HepG2 (cell line): ENCODE data around the gene ATP7B.

Source experiments
- ARID2 ChIP-seq: sonication (generic); formaldehyde crosslinking; IDR thresholded peaks from 2 replicates; pipeline ENCODE4 v1.8.1; 2022; ENCODE audit warnings: mild to moderate bottlenecking, missing genetic modification reagents, borderline replicate concordance
- ARNT2 ChIP-seq: sonication (generic); formaldehyde crosslinking; IDR thresholded peaks from 2 replicates; pipeline ENCODE4 v1.8.0; 2022; ENCODE audit warnings: mild to moderate bottlenecking, low read depth, missing genetic modification reagents, moderate library complexity
- BHLHE40 ChIP-seq: IDR thresholded peaks from 2 replicates; pipeline ENCODE4 v1.6.1; 2011; ENCODE audit warnings: low read length, improper control_type of control experiment
- CREB1 ChIP-seq, 2 experiments: fragments of 450-650 bp in 1 of 2; IDR thresholded peaks; 2 replicates each; pipeline ENCODE4 v1.6.1; 2016 to 2017; ENCODE audit warnings: control low read depth in 1 of 2, mild to moderate bottlenecking in 1 of 2, missing compliant biosample characterization in 1 of 2, missing genetic modification characterization in 1 of 2
- EZH2 ChIP-seq: conservative IDR thresholded peaks from 2 replicates; pipeline ENCODE4 v1.6.1; 2012; ENCODE audit warnings: mild to moderate bottlenecking, low read depth, low read length, moderate library complexity
- FOSL2 ChIP-seq: sonication (generic); formaldehyde crosslinking; IDR thresholded peaks from 2 replicates; pipeline ENCODE4 v1.4.0; 2020; ENCODE audit warnings: missing genetic modification reagents
- MAFF ChIP-seq: IDR thresholded peaks from 2 replicates; pipeline ENCODE4 v1.6.1; 2011; ENCODE audit warnings: low read depth, low read length, improper control_type of control experiment
- RAD21 ChIP-seq: fragments of 450-650 bp; formaldehyde crosslinking; IDR thresholded peaks from 2 replicates; pipeline ENCODE4 v1.5.0; 2020; ENCODE audit warnings: mild to moderate bottlenecking
- TF ChIP-seq, protein P1 (sequence below): sonication (generic); formaldehyde crosslinking; IDR thresholded peaks from 2 replicates; pipeline ENCODE4 v1.8.1; 2023; ENCODE audit warnings: missing genetic modification reagents, inconsistent platforms, borderline replicate concordance
- TF ChIP-seq, protein P2 (sequence below): sonication (generic); formaldehyde crosslinking; IDR thresholded peaks from 2 replicates; pipeline ENCODE4 v1.4.0; 2020; ENCODE audit warnings: missing genetic modification reagents
- TF ChIP-seq, protein P3 (sequence below), 2 experiments: sonication (generic) in 1 of 2; formaldehyde crosslinking in 1 of 2; IDR thresholded peaks; 2 replicates each; pipeline versions ENCODE4 v1.4.0 to v1.6.1; 2018 to 2020; ENCODE audit warnings: missing genetic modification reagents in 2 of 2, borderline replicate concordance in 1 of 2, low read depth in 1 of 2, mild to moderate bottlenecking in 1 of 2, missing biosample characterization in 1 of 2
- TF ChIP-seq, protein P4 (sequence below): sonication (generic); formaldehyde crosslinking; IDR thresholded peaks from 2 replicates; pipeline ENCODE4 v1.5.0; 2020; ENCODE audit warnings: mild to moderate bottlenecking, missing genetic modification reagents, moderate library complexity
- TF ChIP-seq, protein P5 (sequence below): sonication (generic); formaldehyde crosslinking; IDR thresholded peaks from 2 replicates; pipeline ENCODE4 v1.5.1; 2020; ENCODE audit warnings: missing genetic modification reagents, mild to moderate bottlenecking, borderline replicate concordance
- TF ChIP-seq, protein P6 (sequence below): sonication (generic); formaldehyde crosslinking; IDR thresholded peaks from 2 replicates; pipeline ENCODE4 v1.4.0; 2020; ENCODE audit warnings: mild to moderate bottlenecking, missing genetic modification reagents

DNA sequence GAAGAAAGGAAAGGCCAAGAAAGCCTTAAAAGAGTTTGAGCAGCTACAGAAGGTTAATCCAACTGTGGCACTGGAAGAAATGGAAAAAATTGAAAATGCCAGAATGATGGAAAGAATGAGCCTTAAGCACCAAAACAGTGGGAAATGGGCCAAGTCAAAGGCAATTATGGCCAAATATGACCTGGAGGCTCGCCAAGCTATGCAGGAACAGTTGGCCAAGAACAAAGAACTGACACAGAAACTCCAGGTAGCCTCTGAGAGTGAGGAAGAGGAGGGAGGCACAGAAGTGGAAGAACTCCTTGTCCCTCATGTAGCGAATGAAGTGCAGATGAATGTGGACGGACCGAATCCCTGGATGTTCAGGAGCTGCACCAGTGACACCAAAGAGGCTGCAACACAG is 18.3 kb upstream of the ATP7B start:
- TF ChIP-seq ARID2 (CRISPR knock-in tag) = no peak
- TF ChIP-seq, protein P1, sequence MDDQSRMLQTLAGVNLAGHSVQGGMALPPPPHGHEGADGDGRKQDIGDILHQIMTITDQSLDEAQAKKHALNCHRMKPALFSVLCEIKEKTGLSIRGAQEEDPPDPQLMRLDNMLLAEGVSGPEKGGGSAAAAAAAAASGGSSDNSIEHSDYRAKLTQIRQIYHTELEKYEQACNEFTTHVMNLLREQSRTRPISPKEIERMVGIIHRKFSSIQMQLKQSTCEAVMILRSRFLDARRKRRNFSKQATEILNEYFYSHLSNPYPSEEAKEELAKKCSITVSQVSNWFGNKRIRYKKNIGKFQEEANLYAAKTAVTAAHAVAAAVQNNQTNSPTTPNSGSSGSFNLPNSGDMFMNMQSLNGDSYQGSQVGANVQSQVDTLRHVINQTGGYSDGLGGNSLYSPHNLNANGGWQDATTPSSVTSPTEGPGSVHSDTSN = no peak
- TF ChIP-seq BHLHE40 = no peak
- TF ChIP-seq FOSL2 = no peak
- TF ChIP-seq ARNT2 (CRISPR knock-in tag) = no peak
- TF ChIP-seq, protein P2, sequence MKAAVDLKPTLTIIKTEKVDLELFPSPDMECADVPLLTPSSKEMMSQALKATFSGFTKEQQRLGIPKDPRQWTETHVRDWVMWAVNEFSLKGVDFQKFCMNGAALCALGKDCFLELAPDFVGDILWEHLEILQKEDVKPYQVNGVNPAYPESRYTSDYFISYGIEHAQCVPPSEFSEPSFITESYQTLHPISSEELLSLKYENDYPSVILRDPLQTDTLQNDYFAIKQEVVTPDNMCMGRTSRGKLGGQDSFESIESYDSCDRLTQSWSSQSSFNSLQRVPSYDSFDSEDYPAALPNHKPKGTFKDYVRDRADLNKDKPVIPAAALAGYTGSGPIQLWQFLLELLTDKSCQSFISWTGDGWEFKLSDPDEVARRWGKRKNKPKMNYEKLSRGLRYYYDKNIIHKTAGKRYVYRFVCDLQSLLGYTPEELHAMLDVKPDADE (CRISPR knock-in tag) = no peak
- TF ChIP-seq RAD21 (CRISPR knock-in tag) = no peak
- TF ChIP-seq, protein P3, sequence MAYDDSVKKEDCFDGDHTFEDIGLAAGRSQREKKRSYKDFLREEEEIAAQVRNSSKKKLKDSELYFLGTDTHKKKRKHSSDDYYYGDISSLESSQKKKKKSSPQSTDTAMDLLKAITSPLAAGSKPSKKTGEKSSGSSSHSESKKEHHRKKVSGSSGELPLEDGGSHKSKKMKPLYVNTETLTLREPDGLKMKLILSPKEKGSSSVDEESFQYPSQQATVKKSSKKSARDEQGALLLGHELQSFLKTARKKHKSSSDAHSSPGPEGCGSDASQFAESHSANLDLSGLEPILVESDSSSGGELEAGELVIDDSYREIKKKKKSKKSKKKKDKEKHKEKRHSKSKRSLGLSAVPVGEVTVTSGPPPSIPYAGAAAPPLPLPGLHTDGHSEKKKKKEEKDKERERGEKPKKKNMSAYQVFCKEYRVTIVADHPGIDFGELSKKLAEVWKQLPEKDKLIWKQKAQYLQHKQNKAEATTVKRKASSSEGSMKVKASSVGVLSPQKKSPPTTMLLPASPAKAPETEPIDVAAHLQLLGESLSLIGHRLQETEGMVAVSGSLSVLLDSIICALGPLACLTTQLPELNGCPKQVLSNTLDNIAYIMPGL (CRISPR knock-in tag; IDR thresholded peaks at IDR 0.05; ENCODE audit: borderline replicate concordance in 1 of 2, low read depth in 1 of 2) = no peak
- TF ChIP-seq, protein P4, sequence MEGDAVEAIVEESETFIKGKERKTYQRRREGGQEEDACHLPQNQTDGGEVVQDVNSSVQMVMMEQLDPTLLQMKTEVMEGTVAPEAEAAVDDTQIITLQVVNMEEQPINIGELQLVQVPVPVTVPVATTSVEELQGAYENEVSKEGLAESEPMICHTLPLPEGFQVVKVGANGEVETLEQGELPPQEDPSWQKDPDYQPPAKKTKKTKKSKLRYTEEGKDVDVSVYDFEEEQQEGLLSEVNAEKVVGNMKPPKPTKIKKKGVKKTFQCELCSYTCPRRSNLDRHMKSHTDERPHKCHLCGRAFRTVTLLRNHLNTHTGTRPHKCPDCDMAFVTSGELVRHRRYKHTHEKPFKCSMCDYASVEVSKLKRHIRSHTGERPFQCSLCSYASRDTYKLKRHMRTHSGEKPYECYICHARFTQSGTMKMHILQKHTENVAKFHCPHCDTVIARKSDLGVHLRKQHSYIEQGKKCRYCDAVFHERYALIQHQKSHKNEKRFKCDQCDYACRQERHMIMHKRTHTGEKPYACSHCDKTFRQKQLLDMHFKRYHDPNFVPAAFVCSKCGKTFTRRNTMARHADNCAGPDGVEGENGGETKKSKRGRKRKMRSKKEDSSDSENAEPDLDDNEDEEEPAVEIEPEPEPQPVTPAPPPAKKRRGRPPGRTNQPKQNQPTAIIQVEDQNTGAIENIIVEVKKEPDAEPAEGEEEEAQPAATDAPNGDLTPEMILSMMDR = no peak
- no peak for TF ChIP-seq MAFF
- TF ChIP-seq CREB1 (IDR thresholded peaks at IDR 0.05) = no peak
- TF ChIP-seq CREB1 (CRISPR knock-in tag; IDR thresholded peaks at IDR 0.05) = no peak
- TF ChIP-seq, protein P5, sequence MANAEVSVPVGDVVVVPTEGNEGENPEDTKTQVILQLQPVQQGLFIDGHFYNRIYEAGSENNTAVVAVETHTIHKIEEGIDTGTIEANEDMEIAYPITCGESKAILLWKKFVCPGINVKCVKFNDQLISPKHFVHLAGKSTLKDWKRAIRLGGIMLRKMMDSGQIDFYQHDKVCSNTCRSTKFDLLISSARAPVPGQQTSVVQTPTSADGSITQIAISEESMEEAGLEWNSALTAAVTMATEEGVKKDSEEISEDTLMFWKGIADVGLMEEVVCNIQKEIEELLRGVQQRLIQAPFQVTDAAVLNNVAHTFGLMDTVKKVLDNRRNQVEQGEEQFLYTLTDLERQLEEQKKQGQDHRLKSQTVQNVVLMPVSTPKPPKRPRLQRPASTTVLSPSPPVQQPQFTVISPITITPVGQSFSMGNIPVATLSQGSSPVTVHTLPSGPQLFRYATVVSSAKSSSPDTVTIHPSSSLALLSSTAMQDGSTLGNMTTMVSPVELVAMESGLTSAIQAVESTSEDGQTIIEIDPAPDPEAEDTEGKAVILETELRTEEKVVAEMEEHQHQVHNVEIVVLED (CRISPR knock-in tag) = no peak
- no peak for TF ChIP-seq EZH2
- TF ChIP-seq, protein P6, sequence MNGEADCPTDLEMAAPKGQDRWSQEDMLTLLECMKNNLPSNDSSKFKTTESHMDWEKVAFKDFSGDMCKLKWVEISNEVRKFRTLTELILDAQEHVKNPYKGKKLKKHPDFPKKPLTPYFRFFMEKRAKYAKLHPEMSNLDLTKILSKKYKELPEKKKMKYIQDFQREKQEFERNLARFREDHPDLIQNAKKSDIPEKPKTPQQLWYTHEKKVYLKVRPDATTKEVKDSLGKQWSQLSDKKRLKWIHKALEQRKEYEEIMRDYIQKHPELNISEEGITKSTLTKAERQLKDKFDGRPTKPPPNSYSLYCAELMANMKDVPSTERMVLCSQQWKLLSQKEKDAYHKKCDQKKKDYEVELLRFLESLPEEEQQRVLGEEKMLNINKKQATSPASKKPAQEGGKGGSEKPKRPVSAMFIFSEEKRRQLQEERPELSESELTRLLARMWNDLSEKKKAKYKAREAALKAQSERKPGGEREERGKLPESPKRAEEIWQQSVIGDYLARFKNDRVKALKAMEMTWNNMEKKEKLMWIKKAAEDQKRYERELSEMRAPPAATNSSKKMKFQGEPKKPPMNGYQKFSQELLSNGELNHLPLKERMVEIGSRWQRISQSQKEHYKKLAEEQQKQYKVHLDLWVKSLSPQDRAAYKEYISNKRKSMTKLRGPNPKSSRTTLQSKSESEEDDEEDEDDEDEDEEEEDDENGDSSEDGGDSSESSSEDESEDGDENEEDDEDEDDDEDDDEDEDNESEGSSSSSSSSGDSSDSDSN = no peak
